DOHH2 (cell line): Measurements from ENCODE around the gene ABLIM2.

ENCODE experiments used
- EZH2phosphoT487 ChIP-seq: fragments of 200-600 bp; sonication (generic); IDR thresholded peaks from 2 replicates; pipeline ENCODE4 v1.6.1; 2017; ENCODE audit warnings: borderline replicate concordance, mild to moderate bottlenecking, antibody characterized with exemption, low read length, moderate library complexity, mixed read lengths
- TF ChIP-seq, protein P1 (sequence below): fragments of 200-600 bp; sonication (generic); IDR thresholded peaks from one replicate; pipeline ENCODE4 v1.5.1; 2014; ENCODE audit warnings: antibody characterized with exemption, mild to moderate bottlenecking, low read depth, low read length; ENCODE audit not compliant: poor library complexity, severe bottlenecking

DNA sequence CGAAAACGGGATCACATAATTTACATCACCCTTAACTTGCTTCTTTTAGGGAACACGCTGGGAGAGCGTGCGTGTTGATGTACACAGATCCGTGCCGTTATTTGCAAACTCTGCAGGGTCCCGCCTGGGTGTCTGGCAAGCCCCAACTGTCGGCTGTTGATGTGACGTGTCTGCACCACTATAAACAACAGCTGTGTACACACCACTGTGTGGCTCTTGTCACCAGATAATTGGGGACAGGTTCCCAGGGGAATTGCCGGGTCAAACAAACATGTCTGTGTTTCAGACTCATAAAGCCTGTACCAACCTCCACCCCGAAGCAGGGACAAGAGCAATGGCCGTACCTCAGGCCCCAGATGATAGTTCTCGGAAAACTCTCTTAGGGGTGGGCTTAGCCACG lies 113.9 kb downstream of the ABLIM2 start:
- TF ChIP-seq, protein P1, sequence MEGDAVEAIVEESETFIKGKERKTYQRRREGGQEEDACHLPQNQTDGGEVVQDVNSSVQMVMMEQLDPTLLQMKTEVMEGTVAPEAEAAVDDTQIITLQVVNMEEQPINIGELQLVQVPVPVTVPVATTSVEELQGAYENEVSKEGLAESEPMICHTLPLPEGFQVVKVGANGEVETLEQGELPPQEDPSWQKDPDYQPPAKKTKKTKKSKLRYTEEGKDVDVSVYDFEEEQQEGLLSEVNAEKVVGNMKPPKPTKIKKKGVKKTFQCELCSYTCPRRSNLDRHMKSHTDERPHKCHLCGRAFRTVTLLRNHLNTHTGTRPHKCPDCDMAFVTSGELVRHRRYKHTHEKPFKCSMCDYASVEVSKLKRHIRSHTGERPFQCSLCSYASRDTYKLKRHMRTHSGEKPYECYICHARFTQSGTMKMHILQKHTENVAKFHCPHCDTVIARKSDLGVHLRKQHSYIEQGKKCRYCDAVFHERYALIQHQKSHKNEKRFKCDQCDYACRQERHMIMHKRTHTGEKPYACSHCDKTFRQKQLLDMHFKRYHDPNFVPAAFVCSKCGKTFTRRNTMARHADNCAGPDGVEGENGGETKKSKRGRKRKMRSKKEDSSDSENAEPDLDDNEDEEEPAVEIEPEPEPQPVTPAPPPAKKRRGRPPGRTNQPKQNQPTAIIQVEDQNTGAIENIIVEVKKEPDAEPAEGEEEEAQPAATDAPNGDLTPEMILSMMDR = no peak
- no peak for TF ChIP-seq EZH2phosphoT487
